ENCODE results near the gene COPS4.
"Not testable (repeated sequence)": the region's sequence is repeated elsewhere in the genome, so short reads cannot be mapped to it uniquely, and the experiment has no call there.

The COPS4 gene

DNA sequence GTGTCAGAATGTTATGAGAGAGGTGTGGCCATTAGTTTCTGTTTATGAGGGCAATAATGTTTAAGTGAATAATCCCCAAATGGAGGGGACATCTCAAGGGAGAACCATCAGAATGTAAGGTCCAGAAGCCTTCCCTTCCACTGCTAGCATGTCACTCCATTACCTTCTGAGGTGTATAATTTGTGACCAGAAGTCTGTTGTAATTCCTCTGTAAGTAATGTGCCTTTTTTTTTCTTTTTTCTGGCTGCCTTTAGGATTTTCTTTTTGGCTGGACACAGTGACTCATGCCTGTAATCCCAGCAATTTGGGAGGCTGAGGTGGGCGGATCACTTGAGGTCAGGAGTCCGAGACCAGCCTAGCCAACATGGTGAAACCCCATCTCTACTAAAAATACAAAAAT lies 10.8 kb upstream of the COPS4 start:
- TF ChIP-seq FOXA1 (IDR thresholded peaks at IDR 0.05) (no peak), L3MBTL2 (conservative IDR thresholded peaks at IDR 0.05) (no peak), FOXK2 (IDR thresholded peaks at IDR 0.05) (no peak)
- CTCF ChIA-PET, result no interaction called here

DNA sequence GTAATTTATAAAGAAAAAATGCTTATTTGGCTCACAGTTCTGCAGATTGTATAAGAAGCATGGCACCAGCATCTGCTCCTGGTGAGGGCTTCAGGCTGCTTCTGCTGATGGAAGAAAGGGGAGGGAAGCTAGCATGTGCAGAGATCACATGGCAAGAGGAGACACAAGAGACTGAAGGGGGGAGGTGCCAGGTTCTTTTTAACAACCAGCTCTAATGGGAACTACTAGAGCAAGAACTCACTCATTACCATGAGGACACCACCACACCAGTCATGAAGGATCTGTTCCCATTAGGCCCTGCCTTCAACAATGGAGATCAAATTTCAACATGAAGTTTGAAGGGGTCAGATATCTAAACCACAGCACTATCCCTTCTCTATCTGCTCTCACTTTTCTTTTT lies 9.4 kb upstream of the COPS4 start:
- ChIA-PET POLR2A (interaction anchor here (0.7 to 1.3 kb wide), 2 partner anchors 10 to 13 kb away, joined by 3 to 5 read pairs; partner anchors contain the start of gene COPS4), CTCF (no interaction called here)
- TF ChIP-seq FOXA1 (IDR thresholded peaks at IDR 0.05), result no peak
- no peak for TF ChIP-seq FOXM1 (IDR thresholded peaks at IDR 0.05; ENCODE audit: borderline replicate concordance)
- TF ChIP-seq, protein P1, sequence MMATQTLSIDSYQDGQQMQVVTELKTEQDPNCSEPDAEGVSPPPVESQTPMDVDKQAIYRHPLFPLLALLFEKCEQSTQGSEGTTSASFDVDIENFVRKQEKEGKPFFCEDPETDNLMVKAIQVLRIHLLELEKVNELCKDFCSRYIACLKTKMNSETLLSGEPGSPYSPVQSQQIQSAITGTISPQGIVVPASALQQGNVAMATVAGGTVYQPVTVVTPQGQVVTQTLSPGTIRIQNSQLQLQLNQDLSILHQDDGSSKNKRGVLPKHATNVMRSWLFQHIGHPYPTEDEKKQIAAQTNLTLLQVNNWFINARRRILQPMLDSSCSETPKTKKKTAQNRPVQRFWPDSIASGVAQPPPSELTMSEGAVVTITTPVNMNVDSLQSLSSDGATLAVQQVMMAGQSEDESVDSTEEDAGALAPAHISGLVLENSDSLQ (IDR thresholded peaks at IDR 0.05), result no peak
- TF ChIP-seq L3MBTL2 (conservative IDR thresholded peaks at IDR 0.05), result 0 out of 2 replicates have a peak, but pooled peaks have one; percentile 37
- no peak for TF ChIP-seq LEF1 (IDR thresholded peaks at IDR 0.05; ENCODE audit: borderline replicate concordance)
- DNase-seq (ENCODE audit: extremely low spot score), result no peak

More for the DNA sequence above, 10.8 kb upstream of the COPS4 start:
- POLR2A ChIA-PET, result no interaction called here
- DNase-seq (ENCODE audit: extremely low spot score), result no peak

DNA sequence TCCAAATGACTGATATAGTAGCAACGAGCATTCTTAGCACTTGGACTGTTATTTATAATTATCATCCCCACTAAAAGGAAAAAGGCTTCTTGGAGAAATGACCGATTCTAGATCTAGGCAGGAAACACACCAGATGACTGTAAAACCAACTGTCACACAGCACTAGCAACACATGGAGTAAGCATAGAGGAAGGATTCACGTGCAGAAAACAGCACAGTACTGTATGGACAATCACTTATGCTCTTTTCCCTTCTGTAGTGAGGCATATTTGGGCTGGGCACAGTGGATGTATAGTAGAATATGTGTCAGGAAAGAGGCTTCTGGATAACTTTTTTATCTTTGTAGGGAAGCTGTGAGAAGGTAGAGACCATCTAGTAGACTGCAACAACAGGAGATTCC lies 6.0 kb upstream of the COPS4 start:
- POLR2A ChIA-PET, result interaction anchor here (1.1 kb wide), 1 partner anchor 16 kb away, joined by 4 read pairs; no protein-coding TSS in a partner anchor
- CTCF ChIA-PET, result no interaction called here
- TF ChIP-seq FOXA1 (IDR thresholded peaks at IDR 0.05), result no peak
- no peak for DNase-seq (ENCODE audit: extremely low spot score)

DNA sequence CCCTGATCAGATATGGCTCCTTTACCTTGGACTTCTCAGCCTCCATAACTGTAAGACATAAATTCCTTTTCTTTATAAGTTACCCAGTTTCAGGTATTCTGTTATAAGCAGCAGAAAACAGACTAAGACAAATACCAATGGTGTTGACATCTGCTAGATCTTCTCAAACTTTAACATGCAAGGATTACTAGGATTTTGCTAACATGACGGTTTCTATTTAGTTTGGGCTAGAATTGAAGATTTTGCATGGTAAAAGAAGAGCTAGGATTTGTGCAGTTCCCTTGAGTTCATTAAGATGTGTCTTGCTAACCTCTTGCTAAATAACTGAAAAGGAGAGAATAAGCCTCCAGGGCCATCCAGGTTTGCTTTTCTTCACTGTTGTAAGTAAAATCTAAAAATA lies 5.3 kb upstream of the COPS4 start:
- no peak for TF ChIP-seq TARDBP (IDR thresholded peaks at IDR 0.05)
- TF ChIP-seq BHLHE40 (IDR thresholded peaks at IDR 0.05; ENCODE audit: borderline replicate concordance), result no peak
- no peak for TF ChIP-seq FOXA1 (IDR thresholded peaks at IDR 0.05)
- CTCF ChIA-PET, result interaction anchor here (0.6 to 1.9 kb wide), 2 partner anchors 9 to 37 kb away, joined by 4 to 5 read pairs; no protein-coding TSS in a partner anchor
- POLR2A ChIA-PET, result no interaction called here
- DNase-seq (ENCODE audit: extremely low spot score), result no peak

DNA sequence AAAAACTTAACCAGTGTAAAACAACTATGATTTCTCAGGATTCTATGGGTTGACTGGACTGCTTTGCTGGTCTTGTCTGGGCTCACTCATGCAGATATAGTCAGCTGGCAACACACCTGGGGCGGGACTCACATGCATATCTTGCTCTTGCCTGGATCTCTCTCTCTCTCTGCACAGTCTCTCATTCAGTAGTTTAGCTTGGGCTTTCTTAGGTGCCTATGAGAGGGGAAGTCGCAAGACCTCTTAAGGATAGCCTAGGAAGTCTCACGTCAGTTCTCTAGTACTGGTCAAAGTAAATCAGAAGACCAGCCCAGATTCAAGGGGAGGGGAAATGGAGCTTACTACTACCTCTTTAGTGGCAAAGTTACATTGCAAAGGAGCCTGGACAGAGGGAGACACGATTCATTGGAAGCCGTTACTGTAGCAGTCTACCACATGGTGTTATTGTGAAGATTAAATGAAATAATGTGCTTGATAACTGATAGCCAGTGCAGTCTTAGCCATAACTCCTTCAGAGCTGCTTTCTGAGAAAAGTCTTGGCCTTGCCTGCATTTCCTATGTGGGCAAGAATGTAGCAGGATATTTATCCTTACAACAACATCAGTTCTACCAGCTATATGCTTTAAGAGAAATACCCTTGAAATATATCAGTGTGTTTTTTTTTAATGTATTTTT lies 2.1 kb downstream of the COPS4 start:
- no peak for TF ChIP-seq NFRKB (IDR thresholded peaks at IDR 0.05)
- TF ChIP-seq SP1 (IDR thresholded peaks at IDR 0.05), result no peak
- TF ChIP-seq FOXK2 (IDR thresholded peaks at IDR 0.05), result no peak
- TF ChIP-seq, protein P1 (IDR thresholded peaks at IDR 0.05), result no peak
- no peak for TF ChIP-seq BHLHE40 (IDR thresholded peaks at IDR 0.05; ENCODE audit: borderline replicate concordance)
- TF ChIP-seq HDGF (IDR thresholded peaks at IDR 0.05; ENCODE audit: borderline replicate concordance), result no peak
- TF ChIP-seq FOXM1 (IDR thresholded peaks at IDR 0.05; ENCODE audit: borderline replicate concordance), result no peak
- no peak for TF ChIP-seq TARDBP (IDR thresholded peaks at IDR 0.05)
- no peak for TF ChIP-seq ELF4 (IDR thresholded peaks at IDR 0.05)
- no peak for TF ChIP-seq L3MBTL2 (conservative IDR thresholded peaks at IDR 0.05)
- TF ChIP-seq CTBP1 (IDR thresholded peaks at IDR 0.05; ENCODE audit: borderline replicate concordance), result no peak
- no peak for TF ChIP-seq FOXA1 (IDR thresholded peaks at IDR 0.05)
- no peak for TF ChIP-seq ZNF384 (IDR thresholded peaks at IDR 0.05)
- TF ChIP-seq SUZ12 (IDR thresholded peaks at IDR 0.05), result no peak
- TF ChIP-seq LEF1 (IDR thresholded peaks at IDR 0.05; ENCODE audit: borderline replicate concordance), result no peak
- no peak for TF ChIP-seq ARNT (IDR thresholded peaks at IDR 0.05)
- POLR2A ChIA-PET, result interaction anchor here (0.7 to 2.4 kb wide), 4 partner anchors 23 to 137 kb away, joined by 3 to 9 read pairs (median 5); partner anchors contain the start of gene THAP9
- CTCF ChIA-PET, result interaction anchor here (0.5 to 0.6 kb wide), 2 partner anchors 30 to 224 kb away, joined by 3 to 4 read pairs; no protein-coding TSS in a partner anchor
- DNase-seq (ENCODE audit: extremely low spot score), result no peak

DNA sequence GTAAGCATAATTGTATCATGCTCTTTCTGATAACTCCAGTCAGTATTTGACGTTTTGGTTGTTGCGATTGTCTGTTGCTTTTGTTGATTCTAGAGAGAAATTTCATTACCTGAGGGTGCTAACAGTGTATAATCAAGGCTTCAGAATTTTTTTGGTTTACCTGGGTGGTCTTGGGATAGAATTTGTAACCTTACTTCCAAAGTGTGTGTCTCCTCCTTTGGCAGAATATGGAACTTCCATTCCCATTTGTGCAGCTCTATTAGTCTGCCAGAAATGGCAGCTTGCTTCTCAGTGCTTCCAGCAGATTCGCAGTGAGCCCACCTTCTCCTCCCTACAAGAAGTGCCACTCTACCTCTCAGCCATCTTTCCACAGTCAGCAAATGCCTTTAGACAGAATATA lies 5.3 kb downstream of the COPS4 start:
- no peak for DNase-seq (ENCODE audit: extremely low spot score)
- TF ChIP-seq SUZ12 (IDR thresholded peaks at IDR 0.05) (no peak), CTBP1 (IDR thresholded peaks at IDR 0.05; ENCODE audit: borderline replicate concordance) (no peak), FOXM1 (IDR thresholded peaks at IDR 0.05; ENCODE audit: borderline replicate concordance) (no peak), FOXK2 (IDR thresholded peaks at IDR 0.05) (no peak), ZNF384 (IDR thresholded peaks at IDR 0.05) (no peak), LEF1 (IDR thresholded peaks at IDR 0.05; ENCODE audit: borderline replicate concordance) (no peak), HDGF (IDR thresholded peaks at IDR 0.05; ENCODE audit: borderline replicate concordance) (no peak)
- CTCF ChIA-PET, result interaction anchor here (0.6 kb wide), 2 partner anchors 10 to 67 kb away, joined by 3 to 4 read pairs; no protein-coding TSS in a partner anchor
- POLR2A ChIA-PET, result interaction anchor here (1.0 kb wide), 1 partner anchor 27 kb away, joined by 3 read pairs; no protein-coding TSS in a partner anchor

DNA sequence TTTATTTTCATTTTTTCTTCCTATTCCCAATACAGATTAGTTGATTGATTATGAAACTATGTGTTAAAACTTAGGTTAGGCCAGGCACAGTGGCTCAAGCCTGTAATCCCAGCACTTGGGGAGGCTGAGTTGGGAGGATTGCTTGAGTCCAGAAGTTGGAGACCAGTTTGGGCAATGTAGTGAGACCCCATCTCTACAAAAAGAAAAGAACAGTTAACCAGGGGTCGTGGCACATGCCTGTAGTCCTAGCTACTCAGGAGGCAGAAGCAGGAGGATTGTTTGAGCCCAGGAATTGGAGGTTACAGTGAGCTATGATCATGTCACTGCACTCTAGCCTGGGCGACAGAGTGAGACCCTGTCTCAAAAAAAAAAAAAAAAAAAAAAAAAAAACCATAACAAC lies 8.2 kb downstream of the COPS4 start:
- CTCF ChIA-PET; DNase-seq (ENCODE audit: extremely low spot score): not testable (repeated sequence)
- POLR2A ChIA-PET, result interaction anchor here (1.0 kb wide), 1 partner anchor 8 kb away, joined by 3 read pairs; the partner anchor contains the start of gene COPS4
